H9 (cell line): ENCODE data around the gene APBB2. TPM values are rescaled to one million over a fixed set of nuclear protein-coding genes. Genes with fewer than 3 reads are reported as not detected.

Experiments
- DNase-seq: peaks from one replicate; pipeline ENCODE4 v3.0.0-alpha.2; 2017
- H2AFZ ChIP-seq: one replicate; pipeline ENCODE4 v1.6.1; 2013; ENCODE audit warnings: mild to moderate bottlenecking, low read length, control low read depth, moderate library complexity
- H2AK5ac ChIP-seq: 2 replicates; pipeline ENCODE4 v1.6.1; 2013; ENCODE audit warnings: low read length, control low read depth, mixed read lengths; ENCODE audit not compliant: insufficient read length
- H2BK120ac ChIP-seq: one replicate; pipeline ENCODE4 v1.6.1; 2013; ENCODE audit warnings: low read depth, mild to moderate bottlenecking, low read length, control low read depth, inconsistent platforms; ENCODE audit not compliant: poor library complexity, severe bottlenecking
- H2BK12ac ChIP-seq: 2 replicates; pipeline ENCODE4 v1.6.1; 2013; ENCODE audit warnings: low read length, control low read depth, mixed read lengths, low read depth; ENCODE audit not compliant: insufficient read length
- H2BK15ac ChIP-seq: 2 replicates; pipeline ENCODE4 v1.6.1; 2013; ENCODE audit warnings: low read depth, low read length, control low read depth
- H2BK20ac ChIP-seq: one replicate; pipeline ENCODE4 v1.6.1; 2013; ENCODE audit warnings: low read depth, mild to moderate bottlenecking, low read length, control low read depth, inconsistent platforms; ENCODE audit not compliant: poor library complexity, severe bottlenecking
- H2BK5ac ChIP-seq: 2 replicates; pipeline ENCODE4 v1.6.1; 2013; ENCODE audit warnings: low read length, control low read depth, mixed read lengths; ENCODE audit not compliant: insufficient read length
- H3K14ac ChIP-seq: 2 replicates; pipeline ENCODE4 v1.6.1; 2013; ENCODE audit warnings: low read length, control low read depth; ENCODE audit not compliant: insufficient read depth
- H3K18ac ChIP-seq: 2 replicates; pipeline ENCODE4 v1.6.1; 2013; ENCODE audit warnings: low read depth, mild to moderate bottlenecking, mixed read lengths, low read length, control low read depth; ENCODE audit not compliant: insufficient read length
- H3K23ac ChIP-seq: 2 replicates; pipeline ENCODE4 v1.6.1; 2013; ENCODE audit warnings: low read length, control low read depth, mixed read lengths, low read depth; ENCODE audit not compliant: insufficient read length
- H3K23me2 ChIP-seq: 2 replicates; pipeline ENCODE4 v1.6.1; 2013; ENCODE audit warnings: low read depth, mild to moderate bottlenecking, mixed read lengths, low read length, control low read depth; ENCODE audit not compliant: insufficient read length, poor library complexity, severe bottlenecking
- H3K27ac ChIP-seq: 2 replicates; pipeline ENCODE4 v1.5.1; 2013; ENCODE audit warnings: low read length, control low read depth, mixed read lengths, low read depth; ENCODE audit not compliant: insufficient read length
- H3K27me3 ChIP-seq: 2 replicates; pipeline ENCODE4 v1.6.1; 2013; ENCODE audit warnings: low read length, control low read depth, inconsistent platforms; ENCODE audit not compliant: insufficient read depth
- H3K4ac ChIP-seq: 2 replicates; pipeline ENCODE4 v1.6.1; 2013; ENCODE audit warnings: low read depth, mild to moderate bottlenecking, control low read depth, inconsistent platforms, low read length, moderate library complexity
- H3K4me1 ChIP-seq: 2 replicates; pipeline ENCODE4 v1.6.1; 2013; ENCODE audit warnings: low read length, control low read depth, inconsistent platforms; ENCODE audit not compliant: insufficient read depth
- H3K4me2 ChIP-seq: 2 replicates; pipeline ENCODE4 v1.6.1; 2013; ENCODE audit warnings: low read length, control low read depth, mixed read lengths; ENCODE audit not compliant: insufficient read length, insufficient read depth
- H3K56ac ChIP-seq: 2 replicates; pipeline ENCODE4 v1.6.1; 2013; ENCODE audit warnings: low read depth, mild to moderate bottlenecking, mixed read lengths, low read length, control low read depth; ENCODE audit not compliant: insufficient read length
- H3K79me1 ChIP-seq: 2 replicates; pipeline ENCODE4 v1.6.1; 2013; ENCODE audit warnings: low read depth, mild to moderate bottlenecking, moderate library complexity, low read length, control low read depth, inconsistent platforms; ENCODE audit not compliant: insufficient read depth, poor library complexity, severe bottlenecking
- H3K79me2 ChIP-seq: 2 replicates; pipeline ENCODE4 v1.6.1; 2013; ENCODE audit warnings: low read length, control low read depth, inconsistent platforms; ENCODE audit not compliant: insufficient read depth
- H3K9ac ChIP-seq: 2 replicates; pipeline ENCODE4 v1.6.1; 2013; ENCODE audit warnings: low read length, control low read depth, mixed read lengths; ENCODE audit not compliant: insufficient read length; ENCODE audit errors: extremely low read depth
- H3K9me3 ChIP-seq: one replicate; pipeline ENCODE4 v1.6.1; 2013; ENCODE audit warnings: low read depth, low read length, inconsistent platforms; ENCODE audit not compliant: control insufficient read depth
- H3T11ph ChIP-seq: one replicate; pipeline ENCODE4 v1.6.1; 2013; ENCODE audit warnings: mild to moderate bottlenecking, low read length, control low read depth, inconsistent platforms
- H4K20me1 ChIP-seq: one replicate; pipeline ENCODE4 v1.6.1; 2013; ENCODE audit not compliant: control insufficient read depth, insufficient read length, insufficient read depth
- H4K5ac ChIP-seq: 2 replicates; pipeline ENCODE4 v1.6.1; 2013; ENCODE audit warnings: low read depth, mild to moderate bottlenecking, mixed read lengths, low read length, control low read depth; ENCODE audit not compliant: insufficient read length
- H4K8ac ChIP-seq: replicated peaks from 2 replicates; pipeline ENCODE4 v1.6.1; 2013; ENCODE audit warnings: low read length, control low read depth, mixed read lengths, low read depth; ENCODE audit not compliant: insufficient read length
- H4K91ac ChIP-seq: 2 replicates; pipeline ENCODE4 v1.6.1; 2013; ENCODE audit warnings: low read depth, mild to moderate bottlenecking, moderate library complexity, mixed read lengths, low read length, control low read depth; ENCODE audit not compliant: insufficient read length
- H3K27ac Mint-ChIP-seq, 3 experiments: 2 replicates in 2 of 3; 3 replicates in 1 of 3; pipeline ENCODE4 v1.8.0; 2020 to 2021; ENCODE audit warnings: mixed read lengths in 3 of 3, mild to moderate bottlenecking in 1 of 3, moderate library complexity in 1 of 3
- H3K27me3 Mint-ChIP-seq: 2 replicates; pipeline ENCODE4 v1.8.0; 2021; ENCODE audit warnings: low read depth, mild to moderate bottlenecking, moderate library complexity, mixed read lengths
- H3K36me3 Mint-ChIP-seq, 3 experiments: 2 replicates in 2 of 3; 3 replicates in 1 of 3; pipeline ENCODE4 v1.8.0; 2020 to 2021; ENCODE audit warnings: low read depth in 3 of 3, mixed read lengths in 3 of 3; ENCODE audit not compliant: insufficient read depth in 1 of 3
- H3K4me1 Mint-ChIP-seq, 2 experiments: 2 replicates each; pipeline ENCODE4 v1.8.0; 2020; ENCODE audit warnings: mixed read lengths in 2 of 2
- H3K4me3 Mint-ChIP-seq, 2 experiments: 2 replicates in 1 of 2; 3 replicates in 1 of 2; pipeline ENCODE4 v1.8.0; 2020 to 2021; ENCODE audit warnings: mild to moderate bottlenecking in 2 of 2, mixed read lengths in 2 of 2, moderate library complexity in 1 of 2
- H3K9me3 Mint-ChIP-seq, 2 experiments: 2 replicates in 1 of 2; 3 replicates in 1 of 2; pipeline ENCODE4 v1.8.0; 2020; ENCODE audit warnings: mild to moderate bottlenecking in 2 of 2, mixed read lengths in 2 of 2, moderate library complexity in 1 of 2
- CTCF ChIP-seq: fragments of 200-600 bp; sonication (generic); conservative IDR thresholded peaks from 3 replicates; pipeline ENCODE4 v1.8.0; 2021; ENCODE audit warnings: antibody characterized with exemption, mild to moderate bottlenecking
- WGBS: extraction: QIAGEN DNeasy Blood & Tissue Kit; methylation state at CpG from one replicate; pipeline ENCODE4 v1.1.7; 2013; ENCODE audit warnings: missing lambda C conversion rate, low lambda C conversion rate, mixed read lengths; ENCODE audit not compliant: insufficient read length; ENCODE audit errors: extremely low coverage; 5-methylcytosine and 5-hydroxymethylcytosine counted together
- total RNA-seq: library from RNA; stranded (reverse); gene quantifications from 2 replicates; pipeline ENCODE4 v1.2.1, GENCODE V29; 2021

APBB2 gene
- total RNA-seq, 1 experiment from 2014 or later = 39.6 TPM

GRCh38 chr4:40948014-40948413 is 266.3 kb downstream of the APBB2 start:
- Histone ChIP-seq H3K56ac (no peak overlapping the region), H3K18ac (no peak overlapping the region), H3K4me1 (no peaks in the 10 kb centered on the region; the same call in 1 of the 2 replicates), H2AFZ (no peak overlapping the region), H3K79me2 (no peaks in the 10 kb centered on the region), H4K20me1 (no peaks in the 10 kb centered on the region), H3K9me3 (no peaks in the 10 kb centered on the region), H3T11ph (no peak overlapping the region), H4K91ac (no peak overlapping the region), H2BK120ac (no peak overlapping the region), H3K27ac (no peak overlapping the region), H2BK5ac (no peak overlapping the region), H2BK15ac (no peak overlapping the region), H4K5ac (no peak overlapping the region), H3K4ac (no peak overlapping the region), H3K27me3 (no peaks in the 10 kb centered on the region), H3K9ac (no peak overlapping the region), H3K23me2 (no peaks in the 10 kb centered on the region), H3K79me1 (no peaks in the 10 kb centered on the region), H2BK12ac (no peak overlapping the region), H2BK20ac (no peak overlapping the region), H3K4me2 (no peak overlapping the region), H4K8ac (no peak overlapping the region), H3K14ac (no peak overlapping the region), H2AK5ac (no peak overlapping the region), H3K23ac (no peak overlapping the region)
- Mint-ChIP-seq H3K4me1 (peaks cover 17 to 25% of the 10 kb centered on the region in 2 experiments), H3K36me3 (peaks cover 0 to 6% (median 3%) of the 10 kb centered on the region in 3 experiments; a peak in 2 of 7 replicates), H3K4me3 (no peak overlapping the region), H3K9me3 (no peaks in the 10 kb centered on the region), H3K27me3 (no peaks in the 10 kb centered on the region), H3K27ac (peak overlapping the region in 1 of 3 experiments; percentile 31; a peak in 1 of 7 replicates)
- WGBS = no CpG with 5 or more reads among the region's 6 CpGs
- TF ChIP-seq CTCF = no peak
- DNase-seq = no peak
